22Rv1 (cell line): ENCODE measurements around the gene CREM.

Experiments
- ZFX ChIP-seq: fragments of 450-650 bp; IDR thresholded peaks from 2 replicates; pipeline ENCODE4 v1.6.1; 2017; ENCODE audit warnings: antibody characterized with exemption, borderline replicate concordance
- TF ChIP-seq, protein P1 (sequence below): fragments of 450-650 bp; IDR thresholded peaks from 2 replicates; pipeline ENCODE4 v1.5.1; 2017; ENCODE audit warnings: mild to moderate bottlenecking

DNA sequence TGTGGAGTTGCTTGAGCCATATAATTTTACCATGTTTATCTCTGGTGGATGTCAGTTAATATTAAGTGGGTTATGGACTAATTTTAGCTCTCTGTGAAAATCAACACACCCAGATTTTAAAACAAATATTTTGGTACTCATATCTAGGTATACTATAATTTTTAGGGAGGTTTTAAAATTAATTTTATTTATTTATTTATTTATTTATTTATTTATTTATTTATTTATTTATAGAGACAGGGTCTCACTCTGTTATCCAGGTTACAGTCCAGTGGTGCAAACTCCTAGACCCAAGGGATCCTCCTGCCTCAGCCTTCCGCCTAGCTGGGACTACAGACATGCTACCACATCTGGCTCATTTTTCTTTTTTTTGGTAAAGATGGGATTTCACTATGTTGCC is 7.3 kb upstream of the CREM start:
- TF ChIP-seq, protein P1, sequence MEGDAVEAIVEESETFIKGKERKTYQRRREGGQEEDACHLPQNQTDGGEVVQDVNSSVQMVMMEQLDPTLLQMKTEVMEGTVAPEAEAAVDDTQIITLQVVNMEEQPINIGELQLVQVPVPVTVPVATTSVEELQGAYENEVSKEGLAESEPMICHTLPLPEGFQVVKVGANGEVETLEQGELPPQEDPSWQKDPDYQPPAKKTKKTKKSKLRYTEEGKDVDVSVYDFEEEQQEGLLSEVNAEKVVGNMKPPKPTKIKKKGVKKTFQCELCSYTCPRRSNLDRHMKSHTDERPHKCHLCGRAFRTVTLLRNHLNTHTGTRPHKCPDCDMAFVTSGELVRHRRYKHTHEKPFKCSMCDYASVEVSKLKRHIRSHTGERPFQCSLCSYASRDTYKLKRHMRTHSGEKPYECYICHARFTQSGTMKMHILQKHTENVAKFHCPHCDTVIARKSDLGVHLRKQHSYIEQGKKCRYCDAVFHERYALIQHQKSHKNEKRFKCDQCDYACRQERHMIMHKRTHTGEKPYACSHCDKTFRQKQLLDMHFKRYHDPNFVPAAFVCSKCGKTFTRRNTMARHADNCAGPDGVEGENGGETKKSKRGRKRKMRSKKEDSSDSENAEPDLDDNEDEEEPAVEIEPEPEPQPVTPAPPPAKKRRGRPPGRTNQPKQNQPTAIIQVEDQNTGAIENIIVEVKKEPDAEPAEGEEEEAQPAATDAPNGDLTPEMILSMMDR: no peak
- TF ChIP-seq ZFX: no peak
